ENCODE data around the gene FAM193B. TPM values are rescaled to one million over a fixed set of nuclear protein-coding genes. Genes with fewer than 3 reads are reported as not detected.

FAM193B gene
- polyA plus RNA-seq, 1 of the 3 experiments (the other 2 are of a cell fraction) = 48.1 TPM

DNA sequence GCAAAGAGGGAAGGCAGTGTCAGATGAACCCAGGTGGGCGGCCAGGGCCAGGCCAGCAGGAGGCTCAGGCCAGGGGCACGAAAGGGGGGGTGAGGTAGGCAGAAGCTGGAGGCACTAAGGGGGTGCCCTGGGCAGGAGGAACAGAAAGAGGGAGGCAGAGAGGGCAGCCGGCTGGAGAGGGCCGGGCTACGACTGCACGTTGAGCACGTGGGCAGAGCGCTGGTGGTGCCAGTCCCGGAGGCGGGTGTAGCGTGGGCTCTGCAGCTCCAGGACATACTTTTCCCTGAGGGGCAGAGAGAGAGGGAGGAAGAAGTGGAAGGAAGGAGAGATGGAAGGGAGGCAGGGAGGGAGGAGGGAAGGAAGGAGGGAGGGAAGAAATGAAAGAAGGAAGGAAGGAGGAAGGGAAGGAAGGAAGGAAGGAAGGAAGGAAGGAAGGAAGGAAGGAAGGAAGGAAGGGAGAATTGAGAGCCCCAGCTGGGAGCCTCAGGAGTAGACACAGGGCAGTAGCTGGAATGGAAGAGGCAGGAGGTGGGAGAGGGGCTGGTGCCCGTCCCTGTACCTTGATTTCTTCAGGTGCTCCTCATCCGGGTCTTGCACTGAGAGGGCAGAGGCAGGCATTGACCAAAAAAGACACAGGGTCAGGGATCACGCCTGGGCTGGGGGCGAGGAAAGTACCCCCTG lies 63.9 kb downstream of the FAM193B start:
- H3K27ac ChIP-seq (ENCODE audit: low read depth in 2 of 2, low read length in 1 of 2) = no peak overlapping the region; a peak in 1 of 4 replicates
- peaks cover 88% of the 10 kb centered on the region for H4K20me1 ChIP-seq (ENCODE audit: insufficient read depth)
- no peak for DNase-seq
- H3K36me3 ChIP-seq (replicated peaks in 1 of 2; ENCODE audit: control insufficient read depth in 1 of 2, insufficient read depth in 2 of 2, low read length in 1 of 2) = peaks cover 59 to 60% of the 10 kb centered on the region in 2 experiments
- peaks cover 27 to 29% of the 10 kb centered on the region in 2 experiments; a peak in 3 of 4 replicates for H3K4me1 ChIP-seq (ENCODE audit: control insufficient read depth in 1 of 2, insufficient read depth in 2 of 2, low read depth in 1 of 2, low read length in 1 of 2)
- no peaks in the 10 kb centered on the region for H3K9me2 ChIP-seq
- H3K9me3 ChIP-seq = no peaks in the 10 kb centered on the region
- peaks cover 30% of the 10 kb centered on the region for H3F3A ChIP-seq (replicated peaks; ENCODE audit: insufficient read depth)
- no peak for TF ChIP-seq TEAD4 (IDR thresholded peaks at IDR 0.05; ENCODE audit: borderline replicate concordance, insufficient read depth)
- no peak for TF ChIP-seq GABPA (IDR thresholded peaks at IDR 0.05; ENCODE audit: low read depth)
- peaks cover 58% of the 10 kb centered on the region for H3K79me2 ChIP-seq (ENCODE audit: insufficient read depth)
- ChIA-PET CTCF (interaction anchor here (1.0 to 3.3 kb wide), 5 partner anchors 11 to 86 kb away, joined by 3 to 23 read pairs (median 8); no protein-coding TSS in a partner anchor), POLR2A (interaction anchor here (0.6 kb wide), 1 partner anchor 22 kb away, joined by 3 read pairs; no protein-coding TSS in a partner anchor)
- H3K4me3 ChIP-seq (ENCODE audit: low read depth in 2 of 2, low read length in 1 of 2) = no peak overlapping the region
- 98% methylated on average over 14 of the region's 15 CpGs for WGBS (ENCODE audit: low lambda C conversion rate)
- peak overlapping the region; percentile 24; the same call in 1 of the 2 replicates for H3K4me2 ChIP-seq
- no peak overlapping the region for H3K9ac ChIP-seq
- no peak overlapping the region for H2AFZ ChIP-seq (ENCODE audit: low read depth)
- no peaks in the 10 kb centered on the region for H3K27me3 ChIP-seq (ENCODE audit: insufficient read depth)

DNA sequence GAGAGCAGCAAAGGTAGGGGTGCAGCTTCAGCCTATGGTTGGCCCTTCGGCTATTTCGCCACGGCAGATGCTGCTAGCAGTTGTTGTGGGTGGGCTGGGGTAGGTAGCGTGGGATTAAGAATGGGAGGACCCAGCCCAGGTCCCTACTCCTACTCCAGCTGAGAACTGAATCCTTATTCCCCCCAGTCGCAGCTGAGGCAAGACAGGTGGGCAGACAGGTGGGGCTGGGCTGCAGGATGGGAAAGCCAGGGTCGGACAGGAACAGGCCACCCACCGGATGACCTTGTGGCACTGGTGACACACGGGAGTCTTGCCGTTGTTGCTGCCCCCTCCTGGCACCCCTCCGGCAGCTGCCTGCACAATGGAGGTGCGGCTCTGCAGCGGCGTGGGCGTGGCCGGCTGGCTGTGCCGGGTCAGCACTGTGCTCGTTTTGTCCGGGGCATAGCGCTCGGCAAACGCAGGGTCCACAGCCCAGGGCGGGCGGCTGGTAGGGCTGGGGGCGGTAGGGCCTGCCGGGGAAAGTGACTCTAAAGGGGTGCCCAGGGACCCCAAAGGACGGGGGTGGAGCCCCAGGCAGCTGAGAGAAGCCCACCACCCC lies 65.1 kb downstream of the FAM193B start:
- H3K9me2 ChIP-seq = no peaks in the 10 kb centered on the region
- peaks cover 17 to 28% of the 10 kb centered on the region in 2 experiments; a peak in 2 of 4 replicates for H3K4me1 ChIP-seq (ENCODE audit: control insufficient read depth in 1 of 2, insufficient read depth in 2 of 2, low read depth in 1 of 2, low read length in 1 of 2)
- TF ChIP-seq RFX5 (IDR thresholded peaks at IDR 0.05; ENCODE audit: low read length) = no peak
- TF ChIP-seq, protein P1, sequence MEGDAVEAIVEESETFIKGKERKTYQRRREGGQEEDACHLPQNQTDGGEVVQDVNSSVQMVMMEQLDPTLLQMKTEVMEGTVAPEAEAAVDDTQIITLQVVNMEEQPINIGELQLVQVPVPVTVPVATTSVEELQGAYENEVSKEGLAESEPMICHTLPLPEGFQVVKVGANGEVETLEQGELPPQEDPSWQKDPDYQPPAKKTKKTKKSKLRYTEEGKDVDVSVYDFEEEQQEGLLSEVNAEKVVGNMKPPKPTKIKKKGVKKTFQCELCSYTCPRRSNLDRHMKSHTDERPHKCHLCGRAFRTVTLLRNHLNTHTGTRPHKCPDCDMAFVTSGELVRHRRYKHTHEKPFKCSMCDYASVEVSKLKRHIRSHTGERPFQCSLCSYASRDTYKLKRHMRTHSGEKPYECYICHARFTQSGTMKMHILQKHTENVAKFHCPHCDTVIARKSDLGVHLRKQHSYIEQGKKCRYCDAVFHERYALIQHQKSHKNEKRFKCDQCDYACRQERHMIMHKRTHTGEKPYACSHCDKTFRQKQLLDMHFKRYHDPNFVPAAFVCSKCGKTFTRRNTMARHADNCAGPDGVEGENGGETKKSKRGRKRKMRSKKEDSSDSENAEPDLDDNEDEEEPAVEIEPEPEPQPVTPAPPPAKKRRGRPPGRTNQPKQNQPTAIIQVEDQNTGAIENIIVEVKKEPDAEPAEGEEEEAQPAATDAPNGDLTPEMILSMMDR (IDR thresholded peaks at IDR 0.05) = peak; percentile 7; the same call in 1 of the 2 replicates
- H3K9me3 ChIP-seq = no peaks in the 10 kb centered on the region
- peaks cover 79% of the 10 kb centered on the region for H4K20me1 ChIP-seq (ENCODE audit: insufficient read depth)
- peaks cover 67 to 72% of the 10 kb centered on the region in 2 experiments for H3K36me3 ChIP-seq (replicated peaks in 1 of 2; ENCODE audit: control insufficient read depth in 1 of 2, insufficient read depth in 2 of 2, low read length in 1 of 2)
- DNase-seq = peak; percentile 56
- ChIA-PET CTCF (interaction anchor here (0.6 to 3.3 kb wide), 7 partner anchors 11 to 98 kb away, joined by 3 to 23 read pairs (median 5); no protein-coding TSS in a partner anchor), POLR2A (interaction anchor here (0.6 kb wide), 1 partner anchor 21 kb away, joined by 3 read pairs; no protein-coding TSS in a partner anchor)
- H3K27me3 ChIP-seq (ENCODE audit: insufficient read depth) = no peaks in the 10 kb centered on the region
- no peak overlapping the region for H3K4me3 ChIP-seq (ENCODE audit: low read depth in 2 of 2, low read length in 1 of 2)
- H3K4me2 ChIP-seq = no peak overlapping the region
- H3K27ac ChIP-seq (ENCODE audit: low read depth in 2 of 2, low read length in 1 of 2) = no peak overlapping the region
- H3K9ac ChIP-seq = no peak overlapping the region
- no peak overlapping the region for H2AFZ ChIP-seq (ENCODE audit: low read depth)
- WGBS (ENCODE audit: low lambda C conversion rate) = 100% methylated on average over 10 of the region's 26 CpGs
- H3F3A ChIP-seq (replicated peaks; ENCODE audit: insufficient read depth) = peaks cover 33% of the 10 kb centered on the region
- H3K79me2 ChIP-seq (ENCODE audit: insufficient read depth) = peaks cover 46% of the 10 kb centered on the region

DNA sequence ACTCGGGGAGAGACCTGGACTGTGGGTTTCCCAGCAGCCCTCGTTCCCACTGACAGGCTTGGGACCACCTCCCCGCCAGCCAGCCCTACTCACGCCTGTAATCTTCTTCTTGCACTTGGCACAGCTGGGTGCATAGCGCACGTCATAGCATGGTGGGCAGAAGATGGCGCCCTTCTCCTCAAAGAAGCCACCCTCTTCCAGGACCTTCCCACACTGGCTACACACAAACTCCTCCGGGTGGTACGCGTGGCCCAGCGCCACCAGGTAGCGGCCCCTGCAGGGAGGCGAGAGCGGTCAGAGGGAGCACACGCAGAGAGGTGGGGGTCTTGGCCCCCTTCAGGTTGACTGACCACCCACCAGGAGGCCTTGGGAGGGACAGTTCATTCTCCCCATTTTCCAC lies 66.4 kb downstream of the FAM193B start:
- H3K9ac ChIP-seq = no peak overlapping the region
- ChIA-PET POLR2A (no interaction called here), CTCF (interaction anchor here (1.1 to 3.3 kb wide), 5 partner anchors 9 to 34 kb away, joined by 3 to 23 read pairs (median 5); partner anchors contain the start of gene DBN1)
- peaks cover 6 to 28% of the 10 kb centered on the region in 2 experiments; a peak in 2 of 4 replicates for H3K4me1 ChIP-seq (ENCODE audit: control insufficient read depth in 1 of 2, insufficient read depth in 2 of 2, low read depth in 1 of 2, low read length in 1 of 2)
- H3K9me2 ChIP-seq = no peaks in the 10 kb centered on the region
- H3K4me2 ChIP-seq = no peak overlapping the region
- H3K27me3 ChIP-seq (ENCODE audit: insufficient read depth) = no peaks in the 10 kb centered on the region
- DNase-seq = peak; percentile 48
- H3F3A ChIP-seq (replicated peaks; ENCODE audit: insufficient read depth) = peaks cover 41% of the 10 kb centered on the region
- TF ChIP-seq EZH2phosphoT487 (IDR thresholded peaks at IDR 0.05; ENCODE audit: borderline replicate concordance, low read depth) = no peak
- TF ChIP-seq SMC3 (IDR thresholded peaks at IDR 0.05; ENCODE audit: low read depth, low read length) = peak; percentile 16; the same call in 1 of the 2 replicates
- TF ChIP-seq RAD21 (IDR thresholded peaks at IDR 0.05; ENCODE audit: low read length) = peak; percentile 45
- no peaks in the 10 kb centered on the region for H3K9me3 ChIP-seq
- H4K20me1 ChIP-seq (ENCODE audit: insufficient read depth) = peaks cover 66% of the 10 kb centered on the region
- peaks cover 34% of the 10 kb centered on the region for H3K79me2 ChIP-seq (ENCODE audit: insufficient read depth)
- no peak overlapping the region for H3K27ac ChIP-seq (ENCODE audit: low read depth in 2 of 2, low read length in 1 of 2)
- no peak overlapping the region for H3K4me3 ChIP-seq (ENCODE audit: low read depth in 2 of 2, low read length in 1 of 2)
- WGBS (ENCODE audit: low lambda C conversion rate) = 95% methylated on average over 12 of the region's 15 CpGs
- H2AFZ ChIP-seq (ENCODE audit: low read depth) = no peak overlapping the region
- peaks cover 59 to 70% of the 10 kb centered on the region in 2 experiments for H3K36me3 ChIP-seq (replicated peaks in 1 of 2; ENCODE audit: control insufficient read depth in 1 of 2, insufficient read depth in 2 of 2, low read length in 1 of 2)
